Neural crest cell (in vitro differentiated cells): ENCODE data around the gene SNX8. TPM values are rescaled to one million over a fixed set of nuclear protein-coding genes. Genes with fewer than 3 reads are reported as not detected.

ENCODE experiments used
- DNase-seq: peaks from one replicate; pipeline ENCODE4 v3.0.0; 2021; ENCODE audit warnings: low read depth, mixed read lengths, low spot score
- H3K27ac Mint-ChIP-seq: one replicate; pipeline ENCODE4 v1.8.0; 2021; ENCODE audit warnings: mild to moderate bottlenecking, mixed read lengths; ENCODE audit not compliant: unreplicated experiment
- H3K27me3 Mint-ChIP-seq: 2 replicates; pipeline ENCODE4 v1.8.0; 2021; ENCODE audit warnings: low read depth, mild to moderate bottlenecking, mixed read lengths
- H3K36me3 Mint-ChIP-seq: 2 replicates; pipeline ENCODE4 v1.8.0; 2021; ENCODE audit warnings: low read depth, mild to moderate bottlenecking, mixed read lengths
- H3K4me1 Mint-ChIP-seq: 2 replicates; pipeline ENCODE4 v1.8.0; 2021; ENCODE audit warnings: mixed read lengths
- H3K4me3 Mint-ChIP-seq: one replicate; pipeline ENCODE4 v1.8.0; 2021; ENCODE audit warnings: mild to moderate bottlenecking, mixed read lengths
- H3K9me3 Mint-ChIP-seq: 2 replicates; pipeline ENCODE4 v1.8.0; 2021; ENCODE audit warnings: mixed read lengths
- total RNA-seq: library from RNA; stranded (reverse); gene quantifications from 2 replicates; pipeline ENCODE4 v1.2.1, GENCODE V29; 2021
- TF ChIP-seq, protein P1 (sequence below): fragments of 200-600 bp; sonication (generic); conservative IDR thresholded peaks from 2 replicates; pipeline ENCODE4 v1.5.0; 2021; ENCODE audit warnings: antibody characterized with exemption, mild to moderate bottlenecking

Gene SNX8
- total RNA-seq, 1 donor from 2014 or later, result 31.8 TPM

DNA sequence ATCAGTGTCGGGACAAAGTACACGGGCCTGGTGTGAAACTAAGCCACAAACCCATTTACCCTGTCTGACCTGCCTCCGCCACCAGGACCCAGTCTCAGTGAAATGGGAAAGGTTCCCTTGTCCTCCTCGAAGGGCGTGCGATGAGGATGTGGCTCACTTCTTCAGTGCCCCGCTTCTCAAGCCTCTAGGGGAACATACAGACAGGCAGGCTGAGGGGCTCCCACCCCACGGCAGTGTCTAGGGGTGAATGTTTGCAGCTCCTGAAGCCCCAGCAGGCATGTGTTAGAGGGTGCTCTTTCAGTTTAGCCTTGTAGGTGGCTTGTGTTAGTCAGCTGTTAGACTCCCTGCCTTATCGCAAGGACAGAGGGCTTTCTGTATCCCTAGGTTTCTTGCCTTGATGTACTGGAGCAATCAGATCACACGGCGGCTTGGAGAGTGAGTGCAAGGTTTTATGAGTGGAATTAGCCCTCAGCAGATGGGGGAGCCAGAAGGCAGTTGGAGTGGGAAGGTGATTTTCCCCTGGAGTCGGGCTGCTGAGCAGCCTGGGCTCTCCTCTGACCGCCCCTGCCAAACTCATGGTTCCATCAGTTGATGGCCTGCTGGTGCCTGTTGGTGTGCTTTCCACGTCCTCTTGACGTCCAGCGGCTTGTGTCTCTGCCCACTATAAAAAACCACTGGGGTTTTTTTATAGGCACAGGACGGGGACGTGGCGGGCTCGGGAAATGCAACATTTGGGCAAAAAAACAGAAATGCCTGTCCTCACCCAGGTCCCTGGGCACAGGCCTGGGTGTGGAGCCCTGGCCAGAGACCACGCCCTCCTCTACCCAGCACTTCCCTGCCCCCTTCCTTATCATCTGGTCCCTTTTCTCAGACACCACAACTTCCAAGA is 71.5 kb downstream of the SNX8 start:
- TF ChIP-seq, protein P1, sequence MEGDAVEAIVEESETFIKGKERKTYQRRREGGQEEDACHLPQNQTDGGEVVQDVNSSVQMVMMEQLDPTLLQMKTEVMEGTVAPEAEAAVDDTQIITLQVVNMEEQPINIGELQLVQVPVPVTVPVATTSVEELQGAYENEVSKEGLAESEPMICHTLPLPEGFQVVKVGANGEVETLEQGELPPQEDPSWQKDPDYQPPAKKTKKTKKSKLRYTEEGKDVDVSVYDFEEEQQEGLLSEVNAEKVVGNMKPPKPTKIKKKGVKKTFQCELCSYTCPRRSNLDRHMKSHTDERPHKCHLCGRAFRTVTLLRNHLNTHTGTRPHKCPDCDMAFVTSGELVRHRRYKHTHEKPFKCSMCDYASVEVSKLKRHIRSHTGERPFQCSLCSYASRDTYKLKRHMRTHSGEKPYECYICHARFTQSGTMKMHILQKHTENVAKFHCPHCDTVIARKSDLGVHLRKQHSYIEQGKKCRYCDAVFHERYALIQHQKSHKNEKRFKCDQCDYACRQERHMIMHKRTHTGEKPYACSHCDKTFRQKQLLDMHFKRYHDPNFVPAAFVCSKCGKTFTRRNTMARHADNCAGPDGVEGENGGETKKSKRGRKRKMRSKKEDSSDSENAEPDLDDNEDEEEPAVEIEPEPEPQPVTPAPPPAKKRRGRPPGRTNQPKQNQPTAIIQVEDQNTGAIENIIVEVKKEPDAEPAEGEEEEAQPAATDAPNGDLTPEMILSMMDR, result peak; percentile 28
- Mint-ChIP-seq H3K36me3 (no peaks in the 10 kb centered on the region), H3K4me1 (peaks cover 16% of the 10 kb centered on the region), H3K9me3 (no peaks in the 10 kb centered on the region), H3K4me3 (peak overlapping the region; percentile 94), H3K27ac (peak overlapping the region; percentile 97), H3K27me3 (no peaks in the 10 kb centered on the region)
- DNase-seq, result no peak

DNA sequence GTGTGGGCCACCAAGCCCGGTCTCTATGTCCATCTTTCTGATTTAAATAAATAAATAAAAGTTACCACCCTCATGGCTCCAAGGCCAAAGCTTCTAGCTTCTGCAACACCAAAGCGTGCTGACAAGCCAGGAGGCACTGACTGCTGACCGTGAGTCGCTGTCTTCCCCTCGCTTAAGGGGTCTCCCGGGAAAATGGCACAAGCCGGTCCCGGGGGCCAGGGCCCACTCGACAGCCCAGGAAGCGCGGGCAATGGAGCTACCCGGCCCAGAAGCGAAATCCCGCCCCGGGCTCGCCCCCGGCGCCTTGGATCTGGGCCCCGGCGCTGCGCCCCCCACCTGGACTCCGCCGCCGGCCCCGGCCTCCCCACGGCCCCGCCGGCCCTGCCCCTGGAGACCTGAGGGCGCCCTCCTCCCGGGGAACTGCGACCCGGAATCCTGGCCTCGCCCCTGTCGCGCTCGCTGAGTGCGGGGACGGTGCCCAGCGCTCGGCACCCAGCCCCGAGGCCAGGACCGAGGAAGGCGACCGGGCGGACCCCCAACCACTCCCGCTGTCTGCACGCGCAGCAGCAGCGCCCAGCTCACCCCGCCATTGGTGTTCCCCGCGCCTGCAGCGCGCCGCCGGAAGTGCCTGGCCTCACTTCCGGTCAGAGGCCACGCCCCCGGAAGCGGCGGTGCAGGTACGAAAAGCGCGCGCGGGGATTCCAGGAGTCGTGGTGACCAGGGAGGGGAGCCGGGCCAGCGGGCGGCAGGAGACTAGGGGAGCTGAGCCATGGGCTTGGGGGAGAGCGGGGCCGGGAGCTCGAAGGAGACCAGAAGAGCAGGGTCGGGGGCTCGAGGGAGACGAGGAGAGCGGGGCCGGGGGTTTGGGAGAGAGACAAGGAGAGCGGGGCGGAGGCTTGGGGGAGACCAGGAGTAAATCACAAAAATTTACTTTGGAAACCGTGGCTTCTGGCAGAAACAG is 72.4 kb downstream of the SNX8 start, which contains the start of the genes MRM2 and NUDT1:
Gene MRM2 (minus strand): TSS at position 626 of the 961 bp plus-strand sequence. CDS start 36 bp downstream, at position 590.
Gene NUDT1 (plus strand): TSS at position 647 of the 961 bp plus-strand sequence. CDS start 2,349 bp downstream, outside the sequence.
- no peaks in the 10 kb centered on the region for H3K27me3 Mint-ChIP-seq
- no peaks in the 10 kb centered on the region for H3K36me3 Mint-ChIP-seq
- peak; percentile 80 for DNase-seq
- peaks cover 16% of the 10 kb centered on the region for H3K4me1 Mint-ChIP-seq
- H3K27ac Mint-ChIP-seq, result peak within 1 kb of the TSS; percentile 97
- H3K4me3 Mint-ChIP-seq, result peak within 1 kb of the TSS; percentile 94
- no peaks in the 10 kb centered on the region for H3K9me3 Mint-ChIP-seq
- TF ChIP-seq, protein P1, result no peak

DNA sequence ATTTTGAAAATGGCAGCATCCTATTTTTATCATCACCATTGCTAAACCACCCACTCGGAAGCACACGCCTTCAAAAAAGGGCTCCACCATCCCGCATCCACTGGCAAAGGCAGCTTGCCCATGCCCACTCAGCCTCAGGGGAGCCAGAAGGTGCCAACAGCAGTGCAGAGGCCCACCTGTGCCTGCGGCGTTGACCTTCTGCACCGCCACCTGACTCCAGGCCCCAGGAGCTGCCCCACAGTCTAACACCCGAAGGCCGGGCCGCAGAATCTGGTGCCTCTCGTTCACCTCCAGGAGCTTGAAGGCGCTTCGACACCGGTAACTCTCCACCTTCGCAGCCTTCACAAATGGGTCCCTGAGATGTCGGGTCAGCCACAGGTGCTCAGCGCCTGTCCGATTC is 75.0 kb downstream of the SNX8 start:
- DNase-seq, result no peak
- Mint-ChIP-seq H3K27me3 (no peaks in the 10 kb centered on the region), H3K27ac (no peak overlapping the region), H3K9me3 (no peaks in the 10 kb centered on the region), H3K4me3 (peak overlapping the region; percentile 69), H3K4me1 (peaks cover 16% of the 10 kb centered on the region), H3K36me3 (peaks cover 6% of the 10 kb centered on the region)
- TF ChIP-seq, protein P1, result no peak

DNA sequence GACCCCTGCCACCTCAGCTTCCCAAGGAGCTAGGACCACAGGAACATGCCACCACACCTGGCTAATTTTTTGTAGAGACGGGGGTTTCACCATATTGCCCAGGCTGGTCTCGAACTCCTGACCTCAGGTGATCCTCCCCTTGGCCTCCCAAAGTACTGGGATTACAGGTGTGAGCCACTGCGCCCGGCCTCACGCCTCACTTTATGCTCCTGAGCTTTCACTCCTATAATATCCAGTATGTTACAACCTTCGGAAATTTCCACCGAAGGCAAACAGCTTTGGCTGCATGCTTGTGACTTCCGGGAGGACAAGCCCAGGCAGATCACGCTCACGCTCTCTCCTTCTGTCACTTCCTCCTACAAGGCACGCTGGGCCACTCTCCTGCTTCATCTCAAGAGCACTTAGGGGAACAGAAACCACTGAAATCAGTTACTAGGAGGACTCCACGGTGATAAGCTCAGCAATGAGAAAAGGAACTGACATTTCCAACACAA is 77.1 kb downstream of the SNX8 start:
- peaks cover 6% of the 10 kb centered on the region for H3K36me3 Mint-ChIP-seq
- H3K9me3 Mint-ChIP-seq, result no peaks in the 10 kb centered on the region
- peak overlapping the region; percentile 35 for H3K4me3 Mint-ChIP-seq
- DNase-seq, result no peak
- H3K27ac Mint-ChIP-seq, result no peak overlapping the region
- H3K4me1 Mint-ChIP-seq, result peaks cover 11% of the 10 kb centered on the region
- TF ChIP-seq, protein P1, result no peak
- H3K27me3 Mint-ChIP-seq, result no peaks in the 10 kb centered on the region

DNA sequence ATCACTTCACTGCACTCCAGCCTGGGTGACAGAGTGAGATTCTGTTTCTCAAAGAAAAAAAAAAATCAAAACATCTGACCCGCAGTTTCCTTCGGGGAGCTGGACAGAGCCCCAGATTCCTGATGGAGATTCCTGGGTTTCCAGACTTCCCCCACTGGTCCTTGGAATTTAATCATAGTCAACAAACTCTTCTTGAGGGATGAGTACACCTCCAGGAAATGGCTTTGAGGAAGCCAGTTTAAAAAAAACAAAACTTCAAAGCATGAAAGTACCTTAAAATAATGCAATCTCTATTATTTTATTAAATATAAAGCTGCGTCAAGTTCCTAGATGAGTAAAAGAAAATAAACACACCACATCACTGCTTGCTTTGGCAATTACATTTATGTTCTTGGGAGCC is 80.3 kb downstream of the SNX8 start:
- Mint-ChIP-seq H3K27me3 (no peaks in the 10 kb centered on the region), H3K4me3 (peak overlapping the region; percentile 94), H3K27ac (no peak overlapping the region), H3K36me3 (peaks cover 8% of the 10 kb centered on the region), H3K4me1 (peaks cover 16% of the 10 kb centered on the region), H3K9me3 (no peaks in the 10 kb centered on the region)
- TF ChIP-seq, protein P1, result no peak
- DNase-seq, result no peak
